ENCODE results near the gene HOXB1. TPM values are rescaled to one million over a fixed set of nuclear protein-coding genes. Genes with fewer than 3 reads are reported as not detected.

Gene HOXB1
- total RNA-seq, 4 donors from 2014 or later = not detected

GRCh38 chr17:48554412-48555257 is 23.8 kb upstream of the HOXB1 start:
- Histone ChIP-seq H3K36me3 (no peaks in the 10 kb centered on the region), H3K27ac (peak overlapping the region; percentile 67 to 86), H3K4me3 (peak overlapping the region; percentile 35 to 40), H3K4me1 (peaks cover 3 to 8% of the 10 kb centered on the region in 2 donors), H3K9me3 (no peaks in the 10 kb centered on the region), H3K27me3 (no peaks in the 10 kb centered on the region)
- intact Hi-C loops (cut with DNase I; ENCODE audit: low total_unique reads) = no loop called here
- TF ChIP-seq CTCF (IDR thresholded peaks at IDR 0.05) = no peak
- DNase-seq = no peak

- intact Hi-C loops (cut with DNase I; ENCODE audit: low total_unique reads) = no loop called here
- DNase-seq = no peak
- Histone ChIP-seq H3K4me3 (no peak overlapping the region), H3K27ac (peak overlapping the region in 1 of 2 donors; percentile 86), H3K27me3 (no peaks in the 10 kb centered on the region), H3K4me1 (peaks cover 5 to 8% of the 10 kb centered on the region in 2 donors), H3K36me3 (no peaks in the 10 kb centered on the region), H3K9me3 (no peaks in the 10 kb centered on the region)
- no peak for TF ChIP-seq CTCF (IDR thresholded peaks at IDR 0.05)
Observed at GRCh38 chr17:48553826-48554225, 23.0 kb upstream of the HOXB1 start.

- no peaks in the 10 kb centered on the region for H3K27me3 ChIP-seq
- H3K36me3 ChIP-seq = no peaks in the 10 kb centered on the region
- H3K9me3 ChIP-seq = no peaks in the 10 kb centered on the region
- intact Hi-C loops (cut with DNase I; ENCODE audit: low total_unique reads) = no loop called here
- no peak overlapping the region for H3K27ac ChIP-seq
- no peak overlapping the region for H3K4me3 ChIP-seq
- DNase-seq = no peak
- no peak for TF ChIP-seq POLR2A (IDR thresholded peaks at IDR 0.05)
- no peak for TF ChIP-seq CTCF (IDR thresholded peaks at IDR 0.05)
- H3K4me1 ChIP-seq = peaks cover 8 to 10% of the 10 kb centered on the region in 2 donors
Observed at GRCh38 chr17:48553190-48553547, 22.4 kb upstream of the HOXB1 start.

- Histone ChIP-seq H3K4me1 (peaks cover 8 to 10% of the 10 kb centered on the region in 2 donors), H3K27me3 (no peaks in the 10 kb centered on the region), H3K9me3 (no peaks in the 10 kb centered on the region), H3K4me3 (no peak overlapping the region), H3K27ac (no peak overlapping the region), H3K36me3 (no peaks in the 10 kb centered on the region)
- intact Hi-C loops (cut with DNase I; ENCODE audit: low total_unique reads) = no loop called here
- TF ChIP-seq CTCF (IDR thresholded peaks at IDR 0.05) (no peak), POLR2A (IDR thresholded peaks at IDR 0.05) (no peak)
- no peak for DNase-seq
Observed at GRCh38 chr17:48552466-48553189, 21.8 kb upstream of the HOXB1 start.
